ENCODE data around the gene TBCA.

The TBCA gene

DNA sequence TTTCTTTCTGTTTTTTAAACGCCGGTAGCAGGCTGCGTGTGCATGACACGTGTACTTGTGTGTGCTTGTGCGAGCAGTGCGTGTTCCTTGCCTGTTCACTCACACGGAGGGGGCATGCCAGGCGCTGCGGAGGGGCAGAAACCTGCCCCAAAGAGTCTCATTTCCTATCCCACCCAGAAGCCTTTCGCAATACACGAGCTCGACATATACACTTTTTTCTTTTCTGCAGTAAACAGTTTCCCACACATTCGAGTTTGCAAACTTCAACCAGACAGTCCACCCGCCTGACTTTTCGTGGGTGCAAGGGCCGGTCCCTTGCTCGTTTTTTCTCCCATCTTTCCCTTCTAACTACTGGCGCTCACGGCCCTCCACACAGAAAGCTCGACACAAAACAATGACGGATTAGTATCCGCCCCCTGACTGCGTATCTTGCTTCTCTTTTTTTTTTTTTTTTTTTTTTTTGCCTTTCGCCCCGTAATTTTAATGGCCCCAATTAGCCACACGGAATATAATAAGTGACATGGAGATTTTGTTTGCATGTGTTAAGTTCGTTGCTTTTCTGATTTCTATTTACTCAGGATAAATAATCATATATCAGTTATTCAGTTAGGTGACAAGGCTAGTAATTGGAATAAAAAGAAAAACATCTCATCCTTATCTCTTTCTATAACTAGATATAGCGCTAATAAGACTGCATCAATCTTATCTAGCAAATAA is 132.3 kb downstream of the TBCA start:
- peaks cover 98% of the 10 kb centered on the region for H3K27me3 ChIP-seq (ENCODE audit: insufficient read depth, low read length)

DNA sequence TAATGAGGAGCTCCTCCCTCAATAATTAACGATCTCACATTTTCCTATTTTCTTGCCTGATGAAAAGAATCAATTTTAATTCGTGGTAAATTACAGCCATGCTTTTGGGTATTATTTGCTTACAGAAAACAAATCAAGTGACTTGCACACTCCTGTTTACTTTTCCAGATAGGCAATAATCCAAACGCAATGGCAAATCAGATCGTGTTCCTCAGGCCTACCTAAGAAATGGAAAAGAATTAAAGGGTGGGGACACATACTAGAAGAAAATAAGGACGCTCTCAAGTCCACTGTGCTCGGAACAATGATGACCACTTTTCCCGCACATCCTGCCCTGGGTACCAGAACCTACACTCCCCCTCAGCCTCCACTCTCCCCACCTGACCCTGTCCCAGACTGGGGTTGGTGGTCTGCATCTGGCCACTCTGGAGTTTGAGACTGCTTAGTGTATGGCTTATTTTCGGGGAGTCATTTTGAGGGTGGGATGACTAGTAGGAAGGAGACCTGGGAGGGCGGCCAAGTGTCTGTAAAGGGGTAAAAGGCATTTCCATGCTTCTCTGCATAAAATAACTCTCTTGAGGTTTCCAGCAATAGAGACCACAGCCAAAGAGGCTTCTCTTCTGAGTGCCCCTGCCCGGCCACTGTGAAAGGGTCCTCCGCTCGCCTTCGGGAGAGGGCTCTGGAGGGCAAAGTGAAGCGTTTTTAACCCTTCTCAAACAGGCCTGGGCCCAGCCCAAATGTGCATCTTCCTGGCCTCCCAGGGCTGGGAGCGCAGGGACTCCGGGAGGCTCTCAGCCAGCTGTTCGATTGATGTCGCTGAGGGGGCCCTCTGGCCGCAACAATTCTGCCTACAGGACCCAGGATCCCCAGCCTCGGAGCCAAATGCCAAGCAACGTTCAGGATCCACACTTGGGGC is 133.1 kb downstream of the TBCA start:
- no peak overlapping the region for H2AFZ ChIP-seq (ENCODE audit: low read length, unreplicated experiment)
- no peaks in the 10 kb centered on the region for H3K79me2 ChIP-seq (ENCODE audit: control insufficient read depth, insufficient read depth, low read length, unreplicated experiment)
- peaks cover 3% of the 10 kb centered on the region for H3K4me1 ChIP-seq (ENCODE audit: control insufficient read depth, insufficient read depth, low read length, unreplicated experiment)
- H3K36me3 ChIP-seq (ENCODE audit: insufficient read depth, low read length), result no peaks in the 10 kb centered on the region
- H3K27ac ChIP-seq (ENCODE audit: low read depth, low read length), result no peak overlapping the region
- peaks cover 98% of the 10 kb centered on the region for H3K27me3 ChIP-seq (ENCODE audit: insufficient read depth, low read length)
- H3K4me3 ChIP-seq (ENCODE audit: low read depth, low read length), result no peak overlapping the region; the same call in 1 of the 2 replicates

More for the DNA sequence above, 132.3 kb downstream of the TBCA start:
- H3K4me1 ChIP-seq (ENCODE audit: control insufficient read depth, insufficient read depth, low read length, unreplicated experiment), result peaks cover 3% of the 10 kb centered on the region
- H2AFZ ChIP-seq (ENCODE audit: low read length, unreplicated experiment), result no peak overlapping the region
- H3K27ac ChIP-seq (ENCODE audit: low read depth, low read length), result no peak overlapping the region
- H3K79me2 ChIP-seq (ENCODE audit: control insufficient read depth, insufficient read depth, low read length, unreplicated experiment), result no peaks in the 10 kb centered on the region
- no peaks in the 10 kb centered on the region for H3K36me3 ChIP-seq (ENCODE audit: insufficient read depth, low read length)
- no peak overlapping the region; the same call in 1 of the 2 replicates for H3K4me3 ChIP-seq (ENCODE audit: low read depth, low read length)

DNA sequence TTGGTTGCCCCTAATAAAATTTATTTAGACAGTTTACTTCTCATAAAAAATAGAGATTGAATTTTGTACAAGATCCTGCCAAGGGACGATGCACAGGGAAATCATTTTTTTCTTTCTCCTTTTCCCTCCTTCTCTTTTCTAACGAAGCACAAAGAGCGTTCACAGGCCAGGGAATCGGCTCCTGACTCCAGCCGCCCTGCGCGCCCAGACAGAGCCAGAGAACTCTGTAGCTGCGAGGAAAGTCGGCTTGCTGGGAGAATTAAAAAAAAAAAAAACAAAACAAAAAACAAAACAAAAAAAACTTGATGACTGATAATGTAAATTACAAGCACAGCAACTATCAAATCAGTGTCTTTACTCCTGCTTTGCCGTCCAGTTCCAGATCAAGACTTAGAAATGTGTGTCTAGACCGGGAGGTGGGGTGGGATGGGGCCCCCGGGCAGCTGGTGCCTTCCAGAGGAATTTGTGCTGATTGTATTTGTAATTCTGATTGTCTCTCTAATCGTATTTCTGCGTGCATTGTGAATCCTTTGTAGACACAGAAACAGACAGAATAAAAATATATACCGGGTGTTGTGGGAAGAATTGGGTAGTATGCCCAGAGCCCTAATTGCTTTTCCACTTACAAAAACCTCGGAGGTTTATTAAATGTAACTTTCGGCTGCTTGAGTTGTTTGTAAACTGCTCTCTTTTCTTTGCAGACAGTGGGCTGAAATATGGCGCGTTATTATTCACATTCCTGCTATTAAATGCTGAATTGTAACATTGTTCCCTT is 134.0 kb downstream of the TBCA start:
- H3K27me3 ChIP-seq (ENCODE audit: insufficient read depth, low read length), result peaks cover 98% of the 10 kb centered on the region
- no peaks in the 10 kb centered on the region for H3K79me2 ChIP-seq (ENCODE audit: control insufficient read depth, insufficient read depth, low read length, unreplicated experiment)
- no peaks in the 10 kb centered on the region for H3K36me3 ChIP-seq (ENCODE audit: insufficient read depth, low read length)
- no peak overlapping the region for H3K27ac ChIP-seq (ENCODE audit: low read depth, low read length)
- H3K4me3 ChIP-seq (ENCODE audit: low read depth, low read length), result no peak overlapping the region
- no peak overlapping the region for H2AFZ ChIP-seq (ENCODE audit: low read length, unreplicated experiment)
- H3K4me1 ChIP-seq (ENCODE audit: control insufficient read depth, insufficient read depth, low read length, unreplicated experiment), result peaks cover 3% of the 10 kb centered on the region

DNA sequence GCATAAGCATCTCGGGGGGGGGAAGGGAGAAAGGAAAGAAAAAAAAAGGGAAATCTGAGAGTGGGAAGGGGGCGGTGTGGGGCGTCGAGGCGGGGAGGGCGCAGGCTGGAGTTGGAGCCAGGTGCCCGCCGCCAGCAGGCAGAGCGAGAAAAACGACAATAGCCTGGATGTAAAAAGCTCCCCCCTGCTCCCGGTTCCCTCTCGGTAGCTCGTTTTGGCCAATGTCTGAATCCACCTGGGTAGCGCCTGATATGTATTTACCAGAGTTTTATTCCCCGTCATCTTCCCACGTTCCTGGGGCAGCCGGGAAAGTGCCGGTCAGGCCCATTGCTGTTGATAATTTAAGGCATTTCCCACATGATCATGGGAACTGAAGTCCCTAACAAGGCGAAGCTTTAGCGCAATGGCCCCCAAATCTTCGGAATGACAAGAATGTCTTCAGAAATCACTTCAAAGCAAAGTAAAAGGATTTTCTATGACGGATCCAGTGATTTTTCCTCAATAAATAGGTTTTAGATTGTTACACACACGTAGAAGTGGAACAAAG is 134.7 kb downstream of the TBCA start:
- Histone ChIP-seq H3K4me1 (ENCODE audit: control insufficient read depth, insufficient read depth, low read length, unreplicated experiment) (peaks cover 3% of the 10 kb centered on the region), H3K27me3 (ENCODE audit: insufficient read depth, low read length) (peaks cover 98% of the 10 kb centered on the region)

More for the DNA sequence above, 134.7 kb downstream of the TBCA start:
- Histone ChIP-seq H3K4me3 (ENCODE audit: low read depth, low read length) (no peak overlapping the region), H3K79me2 (ENCODE audit: control insufficient read depth, insufficient read depth, low read length, unreplicated experiment) (no peaks in the 10 kb centered on the region), H2AFZ (ENCODE audit: low read length, unreplicated experiment) (no peak overlapping the region), H3K36me3 (ENCODE audit: insufficient read depth, low read length) (no peaks in the 10 kb centered on the region), H3K27ac (ENCODE audit: low read depth, low read length) (no peak overlapping the region)
